Gastroesophageal sphincter (tissue), 3 donors: ENCODE measurements around the gene DDX42.
A peak's percentile ranks its signal among the peaks of the same experiment; 100 is the strongest.

Source experiments
- CTCF ChIP-seq, 4 experiments: fragments of 200-600 bp in 2 of 4; fragments of 450-650 bp in 2 of 4; sonication (generic) in 1 of 4; IDR thresholded peaks; one replicate each; pipeline ENCODE4 v1.5.1; 2017 to 2019; ENCODE audit warnings: antibody characterized with exemption in 4 of 4, mild to moderate bottlenecking in 2 of 4, moderate library complexity in 2 of 4
- POLR2A ChIP-seq, 2 donors: fragments of 450-650 bp; IDR thresholded peaks; one replicate each; pipeline ENCODE4 v1.6.1; 2017; ENCODE audit warnings: antibody characterized with exemption in 2 of 2, mild to moderate bottlenecking in 2 of 2, moderate library complexity in 1 of 2

GRCh38 chr17:63827002-63827800 is 53.2 kb downstream of the DDX42 start, which contains the start of the genes FTSJ3 and PSMC5:
- TF ChIP-seq CTCF (IDR thresholded peaks at IDR 0.05) (peak in 3 of 4 experiments; percentile 52 to 71 (median 64)), POLR2A (IDR thresholded peaks at IDR 0.05) (peak; percentile 65 to 73)
